ENCODE measurements around the gene HLA-A.

DNA sequence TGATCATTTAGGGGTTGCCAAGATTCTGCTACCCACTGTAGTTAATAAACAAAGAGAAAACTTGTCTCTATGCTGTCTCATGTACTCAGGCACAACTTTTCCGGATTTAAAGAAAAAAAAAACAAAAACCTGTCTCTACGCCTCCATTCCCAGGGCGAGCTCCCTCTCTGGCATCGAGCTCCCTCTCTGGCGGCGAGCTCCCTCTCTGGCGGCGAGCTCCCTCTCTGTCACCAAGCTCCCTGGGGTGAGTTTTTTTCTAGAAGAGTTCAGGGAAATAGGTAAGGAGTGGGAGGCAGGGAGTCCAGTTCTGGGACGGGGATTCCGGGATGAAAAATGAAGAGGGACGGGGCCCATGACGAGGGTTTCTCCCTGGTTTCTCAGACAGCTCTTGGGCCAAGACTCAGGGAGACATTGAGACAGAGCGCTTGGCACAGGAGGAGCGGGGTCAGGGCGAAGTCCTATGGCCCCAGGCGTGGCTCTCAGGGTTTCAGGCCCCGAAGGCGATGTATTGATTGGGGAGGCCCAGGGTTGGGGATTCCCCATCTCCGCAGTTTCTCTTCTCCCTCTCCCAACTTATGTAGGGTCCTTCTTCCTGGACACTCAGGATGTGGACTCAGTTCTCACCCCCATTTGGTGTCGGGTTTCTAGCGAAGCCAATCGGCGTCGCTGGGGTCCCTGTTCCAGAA, 16.5 kb upstream of the HLA-A start:
- TF ChIP-seq CTCF (IDR thresholded peaks at IDR 0.05) = no peak
- no peak for TF ChIP-seq POLR2A (IDR thresholded peaks at IDR 0.05)

Data from lower leg skin (tissue), 3 donors.